ENCODE results near the gene TTC12.

GRCh38 chr11:113278481-113278880, 35.9 kb upstream of the TTC12 start:
- TF ChIP-seq POLR2AphosphoS5 (IDR thresholded peaks at IDR 0.05) (no peak), CTCF (IDR thresholded peaks at IDR 0.05) (no peak), POLR2A (IDR thresholded peaks at IDR 0.05) (no peak)

Data from prostate gland (tissue), 2 donors.